A673 (cell line): ENCODE data around the gene CTNNA2.

ENCODE experiments used
- CTCF ChIP-seq: fragments of 300-800, 200-600 bp; sonication (generic); conservative IDR thresholded peaks from 2 replicates; pipeline ENCODE4 v1.5.1; 2017; ENCODE audit warnings: low read depth, mild to moderate bottlenecking, antibody characterized with exemption, low read length, moderate library complexity, mixed read lengths
- EZH2 ChIP-seq: fragments of 200-600 bp; sonication (generic); IDR thresholded peaks from 2 replicates; pipeline ENCODE4 v1.6.1; 2017; ENCODE audit warnings: borderline replicate concordance, low read depth, mild to moderate bottlenecking, mixed read lengths, antibody characterized with exemption, low read length; ENCODE audit not compliant: poor library complexity, severe bottlenecking

- TF ChIP-seq CTCF (no peak), EZH2 (no peak)
These were observed 638.4 kb downstream of the CTNNA2 start for GRCh38 chr2:80151248-80151647.
